Stimulated activated CD4-positive, alpha-beta T cell treated with anti-CD3 and anti-CD28 coated beads, Interleukin-1b, Interleukin-23, amount 100 ng/mL, for 4 hours (primary cell): ENCODE data around the gene TBC1D22A.

ENCODE experiments used
- DNase-seq, 2 donors: peaks; one replicate each; pipeline ENCODE4 v3.0.0-alpha.2; 2020; ENCODE audit warnings: low read depth in 2 of 2

The TBC1D22A gene

DNA sequence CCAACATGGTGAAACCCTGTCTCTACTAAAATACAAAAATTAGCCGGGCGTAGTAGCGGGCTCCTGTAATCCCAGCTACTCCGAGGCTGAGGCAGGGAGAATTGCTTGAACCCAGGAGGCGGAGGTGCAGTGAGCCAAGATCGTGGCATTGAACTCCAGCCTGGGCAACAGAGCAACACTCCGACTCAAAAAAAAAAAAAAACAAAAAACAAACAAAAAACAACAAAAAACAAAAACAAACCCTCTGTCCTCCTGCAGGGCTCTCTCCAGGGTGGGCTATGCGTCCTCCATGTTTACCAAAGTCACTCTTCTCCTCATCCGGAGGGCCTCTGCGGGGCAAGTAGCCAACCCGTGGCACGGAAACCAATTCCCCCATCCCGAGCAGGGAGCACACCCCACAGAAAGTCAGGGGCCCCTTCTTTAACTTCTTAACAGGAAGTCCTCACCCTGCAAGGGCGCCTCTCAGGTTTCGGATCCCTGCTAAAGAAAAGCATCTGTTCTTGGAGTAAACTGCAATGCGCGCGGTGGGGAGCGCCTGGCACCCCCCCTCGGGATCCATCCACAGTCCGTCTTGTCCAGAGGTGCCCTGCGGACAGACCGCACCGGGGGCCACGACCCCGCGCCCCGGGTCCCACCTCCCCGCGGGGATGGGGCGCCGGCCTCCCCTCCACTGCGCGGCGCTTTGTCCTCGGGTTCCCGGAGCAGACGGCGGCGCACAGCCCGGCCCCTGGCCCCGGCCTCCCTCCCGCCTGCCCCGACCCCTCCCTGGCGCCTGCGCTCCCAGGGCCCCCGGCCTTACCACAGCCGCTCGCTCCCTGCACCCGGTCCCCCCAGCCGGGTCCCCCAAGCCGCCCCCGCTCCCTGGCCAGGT is 25.1 kb upstream of the TBC1D22A start:
- peak in 1 of 2 donors; percentile 44 for DNase-seq

DNA sequence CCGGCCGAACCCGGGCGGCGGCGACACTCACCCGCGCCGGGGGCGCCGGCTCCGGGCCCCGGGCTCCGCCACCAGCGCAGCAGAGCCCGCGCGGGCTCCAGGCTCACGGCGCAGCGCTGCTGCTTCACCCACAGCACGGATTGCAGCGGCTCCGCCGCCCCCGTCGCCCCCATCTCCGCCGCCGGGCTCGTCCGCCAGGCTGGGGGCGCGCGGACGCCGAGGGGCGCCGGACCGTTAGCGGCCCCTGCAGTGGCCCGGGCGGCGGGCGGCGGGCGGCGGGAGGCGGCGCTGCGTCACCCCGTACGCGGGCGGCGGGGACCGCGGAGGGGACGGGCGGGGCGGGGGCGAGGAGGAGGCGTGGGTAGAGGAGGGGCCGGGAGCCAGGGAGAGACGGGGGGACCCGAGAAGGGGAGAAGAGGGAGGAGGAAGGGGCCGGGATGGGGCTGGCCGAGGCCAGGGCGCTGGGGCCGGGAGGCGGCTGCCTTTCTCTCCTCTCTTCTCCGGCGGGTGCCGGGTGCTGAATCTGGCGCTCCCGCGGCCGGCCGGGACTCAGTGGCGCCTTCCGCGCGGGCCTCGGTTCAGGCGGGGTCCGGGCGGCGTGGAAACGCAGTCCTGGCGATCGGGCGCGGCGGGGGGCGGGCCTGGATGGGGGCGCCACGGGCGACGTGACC is 24.3 kb upstream of the TBC1D22A start, which contains the start of gene CERK:
TSS of gene CERK (minus strand) at position 277 of the 671 bp plus-strand sequence. CDS start at position 173, 104 bp downstream.
- peak; percentile 57 to 62 for DNase-seq

DNA sequence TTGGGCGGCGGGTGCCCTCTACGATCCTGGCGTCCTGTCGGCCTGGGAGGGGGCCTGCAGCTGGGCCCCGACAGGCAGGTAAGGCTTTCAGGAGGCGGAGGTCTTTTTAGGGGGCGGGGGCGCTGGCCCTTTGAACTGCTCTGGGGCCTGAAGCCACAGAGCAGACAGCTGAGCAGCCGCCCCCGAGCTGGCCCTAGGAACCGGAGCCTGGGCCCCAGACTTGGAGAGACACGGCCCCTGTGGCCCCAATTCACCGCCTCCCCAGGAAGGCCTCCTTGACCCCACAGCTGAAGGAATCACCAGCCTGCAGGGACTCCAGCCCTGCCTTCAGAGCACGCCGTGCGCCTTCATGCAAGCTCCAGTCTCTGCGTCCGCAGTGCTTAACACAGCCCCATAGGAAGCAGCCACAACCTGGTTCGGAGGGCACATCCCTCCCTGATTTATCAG is 23.8 kb upstream of the TBC1D22A start:
- DNase-seq = no peak

- peak in 1 of 2 donors; percentile 68 for DNase-seq
Observed at GRCh38 chr22:46739094-46739870, 23.2 kb upstream of the TBC1D22A start.

DNA sequence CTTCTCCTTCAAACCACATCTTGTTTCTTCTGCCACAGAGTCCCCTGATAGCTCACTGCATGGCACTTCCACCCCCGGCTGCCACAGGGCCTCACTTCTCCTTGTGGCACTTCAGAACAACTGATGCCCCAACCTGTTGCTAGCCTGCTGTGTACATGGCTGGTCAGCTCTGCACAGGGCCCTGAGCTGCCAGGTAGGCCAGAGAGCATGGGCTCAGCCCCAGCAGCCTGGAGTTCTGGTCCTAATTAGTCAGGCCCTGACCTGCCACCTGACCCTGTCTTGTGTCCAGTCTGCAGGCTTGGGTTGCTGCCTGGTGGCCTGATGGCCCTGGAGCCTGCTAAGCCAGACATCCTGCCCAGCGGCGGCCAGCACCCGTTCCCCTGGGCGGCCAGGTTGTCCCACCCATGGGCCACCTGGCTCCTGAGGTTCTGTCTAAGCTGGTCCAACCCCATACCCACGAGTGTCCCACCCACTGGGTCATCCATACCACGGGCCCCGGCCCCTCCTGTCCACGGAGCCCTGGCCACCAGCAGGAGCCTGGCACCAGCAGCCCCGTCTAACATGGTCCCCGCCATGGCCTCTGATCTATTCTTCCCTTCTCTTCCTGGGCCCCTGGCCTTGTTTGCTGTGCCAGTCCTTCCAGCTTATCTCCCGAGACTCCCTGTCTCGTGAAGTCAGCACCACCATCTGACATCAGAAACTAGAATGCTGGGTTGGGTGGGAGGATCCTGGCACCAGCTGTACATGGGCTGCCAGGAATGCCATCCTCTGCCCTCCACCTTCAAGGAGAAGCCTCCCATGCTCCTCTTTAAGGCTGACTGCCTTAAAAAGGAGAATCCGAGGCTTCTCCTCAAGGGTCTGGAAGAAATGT is 21.3 kb upstream of the TBC1D22A start:
- no peak for DNase-seq

DNA sequence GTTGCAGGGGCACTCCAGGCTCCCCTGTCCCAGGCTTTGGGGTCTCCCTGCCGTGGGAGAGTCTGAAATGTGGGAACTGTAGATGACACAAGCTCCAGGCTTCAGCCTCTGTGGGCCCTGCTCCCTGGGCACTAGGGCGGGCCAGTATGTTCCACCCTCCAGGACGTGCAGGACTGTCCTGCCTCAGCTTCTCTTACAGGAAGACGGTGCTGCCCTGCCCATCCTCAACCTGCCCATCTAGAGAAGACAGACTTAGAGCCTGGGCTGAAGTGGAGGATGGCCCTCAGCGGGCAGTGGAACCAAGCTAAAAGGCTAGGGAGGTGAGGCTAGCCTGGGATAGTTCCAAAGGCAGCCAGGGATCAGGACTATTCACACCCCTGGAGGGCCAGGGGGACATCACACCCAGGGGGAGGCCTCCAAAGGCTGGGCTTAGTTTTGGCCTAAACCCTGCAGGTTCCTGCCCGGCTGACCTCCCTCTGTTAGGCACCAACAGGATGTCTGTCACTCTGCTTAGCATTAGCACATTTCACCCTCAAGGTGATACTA is 20.4 kb upstream of the TBC1D22A start:
- no peak for DNase-seq

DNA sequence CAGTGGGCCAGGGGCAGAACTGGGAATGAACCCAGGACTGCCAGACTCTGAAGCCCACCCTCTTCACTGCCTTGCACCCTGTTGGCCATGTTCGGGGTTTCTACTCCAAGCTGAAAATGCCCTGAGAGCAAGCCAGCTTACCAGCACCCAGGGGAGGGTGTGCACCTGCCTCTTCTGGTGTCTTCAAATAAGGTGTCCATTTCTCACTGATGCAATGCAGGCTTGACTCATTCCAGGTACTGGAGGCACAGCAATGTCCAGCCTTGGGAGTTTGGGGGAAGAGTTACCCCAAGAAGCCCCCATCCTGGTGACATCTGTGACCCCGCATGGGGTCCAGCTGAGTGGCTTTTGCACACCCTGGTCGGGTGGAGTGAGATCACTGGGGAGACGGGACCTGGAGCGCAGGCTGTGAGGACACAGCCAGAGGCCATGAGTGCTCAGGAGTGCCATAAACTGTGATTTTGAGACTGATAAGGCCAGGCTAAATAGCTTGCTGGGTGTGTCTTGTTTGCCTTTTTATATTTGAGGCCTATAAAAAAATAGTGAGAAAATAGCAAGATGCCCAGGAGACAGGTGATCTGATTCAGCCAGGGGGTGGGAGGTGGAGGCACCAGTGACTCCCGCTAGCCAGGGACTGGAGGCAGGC is 19.8 kb upstream of the TBC1D22A start:
- no peak for DNase-seq

- DNase-seq = no peak
Observed at GRCh38 chr22:46744581-46744980, 17.9 kb upstream of the TBC1D22A start.

DNA sequence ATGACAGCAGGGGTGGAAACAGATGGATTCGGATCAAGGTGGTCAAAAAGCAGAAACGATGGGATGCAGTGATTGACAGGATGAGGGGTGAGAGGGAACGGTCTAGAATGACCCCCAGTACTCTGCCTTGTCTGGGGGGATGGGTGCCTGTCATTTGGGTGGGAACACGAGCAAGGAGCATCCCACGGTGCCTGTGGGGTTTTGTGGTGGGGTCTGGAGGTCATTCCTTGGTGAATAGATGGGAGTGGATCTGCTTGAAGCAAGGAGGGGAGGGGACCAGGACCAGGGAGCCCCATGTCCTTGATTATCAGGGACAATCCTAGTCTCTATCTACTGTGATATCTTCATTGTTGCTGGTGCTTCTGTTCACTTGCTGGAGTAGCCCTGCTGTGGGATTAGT is 16.3 kb upstream of the TBC1D22A start:
- DNase-seq = no peak

DNA sequence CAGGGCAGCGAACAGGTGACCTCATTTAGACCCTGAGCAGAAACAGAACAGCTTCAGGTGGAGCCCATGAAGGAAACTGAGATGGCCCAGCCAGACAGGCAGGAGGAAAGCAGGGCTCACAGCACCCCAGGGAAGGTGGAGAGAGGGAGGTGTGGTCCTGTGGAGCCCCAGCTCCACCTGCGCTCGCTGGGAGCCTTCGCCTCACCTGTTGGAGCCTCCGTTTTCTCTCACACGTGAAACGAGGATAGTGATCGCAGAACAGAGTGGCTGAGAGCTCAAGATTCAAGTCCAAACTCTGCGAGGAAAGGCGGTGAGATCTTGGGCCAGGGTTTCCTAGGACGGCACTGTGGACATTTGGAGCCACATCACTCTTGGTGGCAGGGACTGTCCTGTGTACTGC is 15.8 kb upstream of the TBC1D22A start:
- no peak for DNase-seq

- DNase-seq = no peak
Observed at GRCh38 chr22:46747646-46748045, 14.8 kb upstream of the TBC1D22A start.

GRCh38 chr22:46748206-46748907 is 14.1 kb upstream of the TBC1D22A start:
- no peak for DNase-seq

- no peak for DNase-seq
Observed at GRCh38 chr22:46748908-46749675, 13.4 kb upstream of the TBC1D22A start.

GRCh38 chr22:46749682-46750529 is 12.5 kb upstream of the TBC1D22A start:
- DNase-seq = no peak

DNA sequence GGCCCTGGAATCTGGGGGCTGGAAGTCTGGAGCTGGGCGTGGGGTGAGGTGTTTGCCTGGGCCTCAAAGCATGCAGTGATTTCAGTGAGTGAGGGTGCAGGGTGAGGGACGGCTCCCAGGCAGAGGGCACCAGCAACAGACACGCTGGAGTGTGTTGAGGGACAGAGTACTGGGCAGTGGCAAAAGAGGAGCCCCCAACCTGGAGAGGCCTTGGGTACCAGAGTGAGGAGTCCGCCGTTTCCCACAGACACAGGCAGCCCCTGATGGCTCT is 12.0 kb upstream of the TBC1D22A start:
- DNase-seq = no peak

DNA sequence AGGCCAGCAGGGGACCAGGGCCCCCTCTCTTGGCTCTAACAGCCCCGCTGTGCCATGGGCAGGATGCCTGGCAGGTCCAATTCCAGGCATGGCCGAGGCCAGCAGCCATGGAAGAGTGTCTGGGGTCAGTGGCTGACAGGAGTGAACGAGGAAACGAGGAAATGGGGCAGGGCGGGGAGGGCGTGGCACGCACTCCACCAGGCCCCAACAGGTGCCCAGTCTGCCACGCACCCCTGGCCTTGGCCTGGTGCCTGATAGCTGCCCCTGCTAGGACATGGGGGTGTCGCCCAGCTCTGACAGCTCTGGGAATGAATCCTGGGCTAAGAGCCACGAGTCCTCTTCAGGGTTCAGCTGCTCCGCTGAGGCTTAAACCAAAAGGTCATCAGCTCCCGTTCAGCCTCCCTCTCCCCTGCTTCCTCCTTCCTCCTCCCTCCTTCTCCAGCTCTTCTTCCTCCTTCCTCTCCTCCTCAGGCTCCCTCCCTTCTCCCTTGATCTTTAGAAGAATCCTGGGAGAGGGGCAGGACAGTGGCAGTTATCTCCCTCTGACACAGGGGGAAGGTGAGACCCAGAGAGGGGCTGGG is 11.5 kb upstream of the TBC1D22A start:
- no peak for DNase-seq

GRCh38 chr22:46752286-46752987 is 10.0 kb upstream of the TBC1D22A start:
- no peak for DNase-seq
